GM18867 (cell line): ENCODE results near the gene COMTD1.

Experiments
- ATAC-seq: cut with Tn5 transposase; IDR thresholded peaks from one replicate; pipeline ENCODE4 v1.9.1; 2021; ENCODE audit warnings: mild to moderate bottlenecking, moderate library complexity; ENCODE audit not compliant: unreplicated experiment

Gene COMTD1

GRCh38 chr10:75235375-75236177 is at the start of gene COMTD1:
TSS of gene COMTD1 (minus strand) at chr10:75235957. CDS start at chr10:75235928, 29 bp downstream.
- ATAC-seq, result peak; percentile 77

GRCh38 chr10:75283671-75284470 is 48.1 kb upstream of the COMTD1 start:
- ATAC-seq, result no peak

- ATAC-seq, result no peak
Observed at GRCh38 chr10:75283078-75283670, 47.4 kb upstream of the COMTD1 start.

- no peak for ATAC-seq
Observed at GRCh38 chr10:75281974-75282373, 46.2 kb upstream of the COMTD1 start.

- ATAC-seq, result no peak
Observed at GRCh38 chr10:75280236-75280635, 44.5 kb upstream of the COMTD1 start.

GRCh38 chr10:75276069-75276872 is 40.5 kb upstream of the COMTD1 start:
- no peak for ATAC-seq

- no peak for ATAC-seq
Observed at GRCh38 chr10:75272896-75273295, 37.1 kb upstream of the COMTD1 start.

GRCh38 chr10:75272094-75272493 is 36.3 kb upstream of the COMTD1 start:
- no peak for ATAC-seq

- ATAC-seq, result no peak
Observed at GRCh38 chr10:75269605-75270004, 33.8 kb upstream of the COMTD1 start.

GRCh38 chr10:75266945-75267344 is 31.2 kb upstream of the COMTD1 start:
- no peak for ATAC-seq

GRCh38 chr10:75265856-75266255 is 30.1 kb upstream of the COMTD1 start:
- ATAC-seq, result no peak

- ATAC-seq, result no peak
Observed at GRCh38 chr10:75263806-75264205, 28.0 kb upstream of the COMTD1 start.

GRCh38 chr10:75261813-75262705 is 26.3 kb upstream of the COMTD1 start:
- ATAC-seq, result no peak

GRCh38 chr10:75260990-75261389 is 25.2 kb upstream of the COMTD1 start:
- ATAC-seq, result no peak

GRCh38 chr10:75254739-75255138 is 19.0 kb upstream of the COMTD1 start:
- no peak for ATAC-seq

- ATAC-seq, result no peak
Observed at GRCh38 chr10:75253281-75254220, 17.8 kb upstream of the COMTD1 start.

- no peak for ATAC-seq
Observed at GRCh38 chr10:75250934-75251333, 15.2 kb upstream of the COMTD1 start.

- no peak for ATAC-seq
Observed at GRCh38 chr10:75247797-75248196, 12.0 kb upstream of the COMTD1 start.

GRCh38 chr10:75246506-75246905 is 10.7 kb upstream of the COMTD1 start:
- ATAC-seq, result no peak
